Chondrocyte (in vitro differentiated cells): ENCODE results near the gene MAP2K7. TPM values are rescaled to one million over a fixed set of nuclear protein-coding genes. Genes with fewer than 3 reads are reported as not detected.

Experiments
- DNase-seq: peaks from one replicate; pipeline ENCODE4 v3.0.0; 2021; ENCODE audit warnings: mixed read lengths, low spot score
- H3K27ac Mint-ChIP-seq: one replicate; pipeline ENCODE4 v1.8.0; 2021; ENCODE audit warnings: mild to moderate bottlenecking, moderate library complexity, mixed read lengths; ENCODE audit not compliant: unreplicated experiment
- H3K27me3 Mint-ChIP-seq: 2 replicates; pipeline ENCODE4 v1.8.0; 2021; ENCODE audit warnings: low read depth, mixed read lengths
- H3K36me3 Mint-ChIP-seq: 2 replicates; pipeline ENCODE4 v1.8.0; 2021; ENCODE audit warnings: low read depth, mixed read lengths
- H3K4me1 Mint-ChIP-seq: 2 replicates; pipeline ENCODE4 v1.8.0; 2021; ENCODE audit warnings: low read depth, mild to moderate bottlenecking, mixed read lengths
- H3K4me3 Mint-ChIP-seq: one replicate; pipeline ENCODE4 v1.8.0; 2021; ENCODE audit warnings: mild to moderate bottlenecking, moderate library complexity, mixed read lengths; ENCODE audit not compliant: unreplicated experiment
- H3K9me3 Mint-ChIP-seq: 2 replicates; pipeline ENCODE4 v1.8.0; 2021; ENCODE audit warnings: low read depth, mixed read lengths
- total RNA-seq: library from RNA; stranded (reverse); gene quantifications from 3 replicates; pipeline ENCODE4 v1.2.1, GENCODE V29; 2021
- TF ChIP-seq, protein P1 (sequence below): fragments of 200-600 bp; sonication (generic); IDR thresholded peaks from 2 replicates; pipeline ENCODE4 v1.5.0; 2021; ENCODE audit warnings: antibody characterized with exemption, mild to moderate bottlenecking, moderate library complexity

MAP2K7 gene
- total RNA-seq, 1 donor from 2014 or later: 24.4 TPM

DNA sequence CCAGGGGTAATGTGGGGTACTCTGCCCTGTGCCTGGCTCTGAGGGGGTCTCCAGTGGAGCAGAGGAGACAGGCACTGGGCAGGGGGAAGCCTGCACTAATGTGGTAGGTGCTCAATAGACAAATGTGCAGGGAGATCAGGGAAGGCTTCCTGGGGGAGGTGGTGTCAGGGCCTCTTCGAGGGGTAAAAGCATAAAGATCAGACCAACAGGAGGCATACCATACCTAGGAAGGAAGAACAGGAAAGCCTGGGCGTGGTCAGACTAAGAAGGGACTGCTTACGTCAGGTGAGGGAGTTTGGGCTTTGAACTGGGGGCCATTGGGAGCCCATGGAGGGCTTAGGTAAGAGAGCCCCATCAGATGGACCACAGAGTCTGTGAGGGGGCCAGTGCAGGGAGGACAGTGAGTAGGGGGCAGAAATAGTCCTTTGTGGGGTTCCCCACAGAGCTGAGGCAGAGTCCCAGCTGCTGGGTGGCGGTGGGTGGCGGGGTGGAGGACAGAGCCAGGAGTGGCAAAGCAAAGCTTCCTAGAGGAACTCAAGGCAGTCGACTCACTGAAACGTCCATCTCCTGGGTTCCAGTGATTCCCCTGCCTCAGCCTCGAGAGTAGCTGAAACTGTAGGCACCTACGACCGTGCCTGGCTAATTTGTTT lies 38.3 kb upstream of the MAP2K7 start:
- H3K9me3 Mint-ChIP-seq: no peaks in the 10 kb centered on the region
- no peak for DNase-seq
- no peaks in the 10 kb centered on the region for H3K36me3 Mint-ChIP-seq
- no peak overlapping the region for H3K27ac Mint-ChIP-seq
- TF ChIP-seq, protein P1, sequence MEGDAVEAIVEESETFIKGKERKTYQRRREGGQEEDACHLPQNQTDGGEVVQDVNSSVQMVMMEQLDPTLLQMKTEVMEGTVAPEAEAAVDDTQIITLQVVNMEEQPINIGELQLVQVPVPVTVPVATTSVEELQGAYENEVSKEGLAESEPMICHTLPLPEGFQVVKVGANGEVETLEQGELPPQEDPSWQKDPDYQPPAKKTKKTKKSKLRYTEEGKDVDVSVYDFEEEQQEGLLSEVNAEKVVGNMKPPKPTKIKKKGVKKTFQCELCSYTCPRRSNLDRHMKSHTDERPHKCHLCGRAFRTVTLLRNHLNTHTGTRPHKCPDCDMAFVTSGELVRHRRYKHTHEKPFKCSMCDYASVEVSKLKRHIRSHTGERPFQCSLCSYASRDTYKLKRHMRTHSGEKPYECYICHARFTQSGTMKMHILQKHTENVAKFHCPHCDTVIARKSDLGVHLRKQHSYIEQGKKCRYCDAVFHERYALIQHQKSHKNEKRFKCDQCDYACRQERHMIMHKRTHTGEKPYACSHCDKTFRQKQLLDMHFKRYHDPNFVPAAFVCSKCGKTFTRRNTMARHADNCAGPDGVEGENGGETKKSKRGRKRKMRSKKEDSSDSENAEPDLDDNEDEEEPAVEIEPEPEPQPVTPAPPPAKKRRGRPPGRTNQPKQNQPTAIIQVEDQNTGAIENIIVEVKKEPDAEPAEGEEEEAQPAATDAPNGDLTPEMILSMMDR: no peak
- H3K27me3 Mint-ChIP-seq: peaks cover 3% of the 10 kb centered on the region
- peaks cover 9% of the 10 kb centered on the region for H3K4me1 Mint-ChIP-seq
- H3K4me3 Mint-ChIP-seq: no peak overlapping the region

DNA sequence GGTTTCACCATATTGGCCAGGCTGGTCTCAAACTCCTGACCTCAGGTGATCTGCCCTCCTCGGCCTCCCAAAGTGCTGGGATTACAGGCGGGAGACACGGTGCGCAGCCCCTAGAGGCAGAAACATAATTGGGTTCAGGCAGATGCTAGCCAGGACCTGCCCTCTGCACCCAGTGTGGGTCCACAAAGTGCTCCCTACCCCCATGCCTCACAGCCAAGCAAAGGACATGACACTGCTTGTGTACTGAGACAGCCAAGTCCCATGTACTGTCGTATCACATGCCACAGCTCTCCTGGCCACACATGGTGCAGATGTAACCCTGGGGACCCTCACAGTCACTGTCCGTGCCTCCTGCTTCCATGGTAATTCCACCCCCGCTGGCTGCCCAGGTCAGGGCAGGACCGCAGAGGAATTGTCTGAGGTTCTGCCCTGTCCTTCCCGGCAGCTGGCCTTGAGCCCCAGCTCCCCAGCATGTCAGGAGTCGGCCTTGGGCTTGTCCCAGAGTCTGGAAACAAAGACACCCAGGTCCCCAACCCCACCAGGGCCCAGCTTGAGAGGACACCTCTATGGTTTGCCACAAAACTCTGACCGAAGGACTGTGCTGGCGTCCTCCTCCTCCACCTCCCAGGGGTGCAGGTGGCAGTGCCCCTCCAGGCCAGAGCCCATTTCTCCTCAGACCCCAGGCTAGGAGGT lies 37.1 kb upstream of the MAP2K7 start:
- Mint-ChIP-seq H3K4me1 (peaks cover 19% of the 10 kb centered on the region), H3K9me3 (no peaks in the 10 kb centered on the region), H3K27me3 (peaks cover 4% of the 10 kb centered on the region), H3K36me3 (no peaks in the 10 kb centered on the region), H3K27ac (no peak overlapping the region), H3K4me3 (no peak overlapping the region)
- TF ChIP-seq, protein P1: no peak
- peak; percentile 80 for DNase-seq

DNA sequence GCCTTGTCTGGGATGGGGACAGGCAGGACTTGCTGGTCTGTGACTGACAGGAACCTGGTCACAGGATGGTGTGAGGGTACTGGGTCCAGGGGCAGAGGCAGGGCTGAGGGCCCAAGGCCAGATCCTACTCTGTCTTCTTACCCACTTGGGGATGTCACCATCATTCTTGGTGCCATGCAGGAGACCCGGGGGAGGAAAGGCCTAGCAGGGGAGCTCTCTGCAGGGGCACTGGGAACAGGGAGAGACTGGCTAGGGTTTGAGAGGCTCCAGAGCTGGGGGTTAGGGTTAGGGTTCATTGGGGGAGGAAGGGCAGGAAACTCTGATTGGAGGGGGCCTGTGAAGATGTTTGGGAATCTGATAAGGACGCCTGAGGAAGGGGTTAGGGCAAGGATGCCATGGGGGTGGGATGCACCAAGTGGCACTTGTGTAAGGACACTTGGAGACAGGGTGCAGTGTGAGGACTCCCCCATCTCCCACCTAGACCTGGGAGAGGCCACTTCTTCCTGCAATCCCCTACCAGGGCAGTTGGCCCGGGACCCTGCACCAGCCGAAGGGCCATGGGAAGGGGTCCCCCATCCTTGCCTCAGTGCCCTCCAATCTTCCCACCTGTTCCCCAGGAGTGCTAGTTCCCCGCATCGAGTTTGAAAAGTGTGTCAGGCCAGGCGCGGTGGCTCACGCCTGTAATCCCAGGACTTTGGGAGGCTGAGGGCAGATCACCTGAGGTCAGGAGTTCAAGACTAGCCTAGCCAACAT lies 36.4 kb upstream of the MAP2K7 start:
- H3K4me3 Mint-ChIP-seq: no peak overlapping the region
- DNase-seq: no peak

DNA sequence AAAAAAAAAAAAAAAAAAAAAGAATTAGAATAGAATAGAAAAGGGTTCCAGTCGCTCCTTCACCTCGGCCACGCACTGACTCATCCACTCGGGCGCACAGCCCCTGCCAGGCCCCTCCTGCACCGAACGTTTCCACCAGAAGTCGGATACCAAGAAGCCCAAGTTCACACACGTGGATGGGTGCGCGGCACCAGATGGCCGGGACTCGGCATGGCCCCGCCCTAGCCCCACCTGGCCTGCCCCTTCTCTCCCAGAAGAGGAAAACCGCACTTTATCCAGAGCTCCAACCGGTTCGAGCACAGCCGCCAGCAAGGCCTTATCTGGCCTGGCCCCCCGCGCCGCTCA lies 35.4 kb upstream of the MAP2K7 start:
- TF ChIP-seq, protein P1: no peak
- H3K27me3 Mint-ChIP-seq: peaks cover 15% of the 10 kb centered on the region
- peaks cover 26% of the 10 kb centered on the region for H3K4me1 Mint-ChIP-seq
- no peaks in the 10 kb centered on the region for H3K9me3 Mint-ChIP-seq
- peak overlapping the region; percentile 41 for H3K4me3 Mint-ChIP-seq
- H3K27ac Mint-ChIP-seq: no peak overlapping the region
- DNase-seq: no peak
- H3K36me3 Mint-ChIP-seq: no peaks in the 10 kb centered on the region

More for the DNA sequence above, 36.4 kb upstream of the MAP2K7 start:
- TF ChIP-seq, protein P1: no peak
- H3K27ac Mint-ChIP-seq: no peak overlapping the region
- H3K36me3 Mint-ChIP-seq: no peaks in the 10 kb centered on the region
- peaks cover 26% of the 10 kb centered on the region for H3K4me1 Mint-ChIP-seq
- H3K9me3 Mint-ChIP-seq: no peaks in the 10 kb centered on the region
- H3K27me3 Mint-ChIP-seq: peaks cover 11% of the 10 kb centered on the region

DNA sequence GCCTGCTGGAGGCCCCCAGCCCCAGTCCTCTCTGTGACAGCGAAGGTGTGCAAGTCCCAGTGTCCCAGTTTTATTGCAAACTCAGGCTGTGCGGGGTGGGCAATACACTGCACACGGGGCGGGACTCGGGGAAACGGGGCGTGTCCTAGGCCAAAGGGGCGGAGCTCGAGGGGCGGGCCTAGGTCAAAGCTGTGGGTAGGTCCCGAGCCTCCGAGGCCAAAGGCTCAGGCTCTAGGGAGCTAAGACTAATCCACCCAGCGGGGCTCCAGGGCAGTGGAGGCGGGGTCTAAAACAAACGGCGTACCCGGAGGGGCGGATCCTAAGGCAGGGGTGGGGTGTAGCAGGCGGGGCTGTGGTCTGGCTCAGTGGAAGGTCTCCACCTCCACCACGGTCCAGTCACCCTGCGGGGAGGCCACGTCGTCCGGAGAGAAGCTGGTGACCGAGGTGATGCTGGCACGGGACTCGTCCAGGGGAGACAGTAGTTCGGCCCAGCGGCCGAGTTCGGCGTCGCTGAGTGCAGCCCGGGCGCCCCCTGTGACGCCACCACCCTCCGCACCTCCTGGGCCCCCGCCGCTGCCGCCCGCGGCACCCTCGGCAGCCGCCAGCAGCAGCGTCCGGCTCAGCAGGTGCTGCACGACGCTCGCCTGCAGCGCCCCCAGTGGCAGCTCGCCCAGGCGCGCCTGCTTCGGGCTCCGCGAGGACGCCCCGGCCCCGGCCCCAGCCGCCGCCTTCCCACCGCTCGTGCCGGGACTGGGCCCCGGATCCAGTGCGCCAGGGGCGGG lies 34.8 kb upstream of the MAP2K7 start:
- peaks cover 29% of the 10 kb centered on the region for H3K4me1 Mint-ChIP-seq
- no peaks in the 10 kb centered on the region for H3K9me3 Mint-ChIP-seq
- no peaks in the 10 kb centered on the region for H3K36me3 Mint-ChIP-seq
- no peak for DNase-seq
- H3K27ac Mint-ChIP-seq: no peak overlapping the region
- peaks cover 17% of the 10 kb centered on the region for H3K27me3 Mint-ChIP-seq
- H3K4me3 Mint-ChIP-seq: peak overlapping the region; percentile 66
- TF ChIP-seq, protein P1: peak; percentile 88
